Uterus (tissue), 2 donors: ENCODE measurements around the gene C1QTNF3.
"Not testable (repeated sequence)": the region's sequence is repeated elsewhere in the genome, so short reads cannot be mapped to it uniquely, and the experiment has no call there.

ENCODE experiments used
- CTCF ChIP-seq, 4 experiments: fragments of 200-600 bp in 2 of 4; fragments of 450-650 bp in 2 of 4; sonication (generic) in 2 of 4; IDR thresholded peaks; one replicate each; pipeline ENCODE4 v1.5.1; 2016 to 2019; ENCODE audit warnings: antibody characterized with exemption in 4 of 4, mild to moderate bottlenecking in 2 of 4, moderate library complexity in 1 of 4
- POLR2A ChIP-seq, 2 donors: fragments of 450-650 bp; IDR thresholded peaks; one replicate each; pipeline ENCODE4 v1.6.1; 2016; ENCODE audit warnings: antibody characterized with exemption in 2 of 2, mild to moderate bottlenecking in 1 of 2, moderate library complexity in 1 of 2

GRCh38 chr5:34010146-34010545, 32.9 kb downstream of the C1QTNF3 start:
- TF ChIP-seq CTCF, POLR2A (IDR thresholded peaks at IDR 0.05): not testable (repeated sequence)
